Right lobe of liver (tissue), 4 donors: ENCODE measurements around the gene FILIP1L.

Source experiments
- POLR2A ChIP-seq: fragments of 450-650 bp; IDR thresholded peaks from one replicate; pipeline ENCODE4 v1.6.1; 2017; ENCODE audit warnings: antibody characterized with exemption, mild to moderate bottlenecking
- TF ChIP-seq, protein P1 (sequence below), 4 donors: fragments of 200-600 bp in 3 of 4; fragments of 450-650 bp in 1 of 4; IDR thresholded peaks; one replicate each; pipeline versions ENCODE4 v1.5.1 to v1.8.0; 2016 to 2022; ENCODE audit warnings: antibody characterized with exemption in 4 of 4, mild to moderate bottlenecking in 2 of 4
- donor health status: DM: no; HTN: no; CAD: no.
- donor health status: DM: no; HTN: no; CAD: no.
- donor health status: DM: no; HTN: yes; CAD: no.

DNA sequence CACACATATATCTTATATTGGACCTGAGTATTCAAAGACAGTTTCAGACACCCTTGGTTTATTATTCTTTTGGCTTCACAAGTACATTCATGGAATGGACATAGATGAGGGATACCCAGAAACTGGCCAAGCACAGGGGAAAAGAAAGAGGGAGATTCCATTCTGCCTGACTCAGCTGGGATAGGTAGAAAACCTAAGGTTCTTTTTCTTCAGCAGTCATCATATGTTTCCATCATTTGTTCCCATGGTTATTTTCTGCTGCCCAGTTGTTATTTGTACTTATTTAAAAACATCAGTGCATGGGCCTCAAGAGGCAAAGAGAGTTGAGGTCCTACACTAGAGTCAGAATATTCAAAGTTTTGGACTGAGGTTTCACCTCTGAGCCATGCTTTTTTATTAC, 91.8 kb downstream of the FILIP1L start:
- TF ChIP-seq, protein P1, sequence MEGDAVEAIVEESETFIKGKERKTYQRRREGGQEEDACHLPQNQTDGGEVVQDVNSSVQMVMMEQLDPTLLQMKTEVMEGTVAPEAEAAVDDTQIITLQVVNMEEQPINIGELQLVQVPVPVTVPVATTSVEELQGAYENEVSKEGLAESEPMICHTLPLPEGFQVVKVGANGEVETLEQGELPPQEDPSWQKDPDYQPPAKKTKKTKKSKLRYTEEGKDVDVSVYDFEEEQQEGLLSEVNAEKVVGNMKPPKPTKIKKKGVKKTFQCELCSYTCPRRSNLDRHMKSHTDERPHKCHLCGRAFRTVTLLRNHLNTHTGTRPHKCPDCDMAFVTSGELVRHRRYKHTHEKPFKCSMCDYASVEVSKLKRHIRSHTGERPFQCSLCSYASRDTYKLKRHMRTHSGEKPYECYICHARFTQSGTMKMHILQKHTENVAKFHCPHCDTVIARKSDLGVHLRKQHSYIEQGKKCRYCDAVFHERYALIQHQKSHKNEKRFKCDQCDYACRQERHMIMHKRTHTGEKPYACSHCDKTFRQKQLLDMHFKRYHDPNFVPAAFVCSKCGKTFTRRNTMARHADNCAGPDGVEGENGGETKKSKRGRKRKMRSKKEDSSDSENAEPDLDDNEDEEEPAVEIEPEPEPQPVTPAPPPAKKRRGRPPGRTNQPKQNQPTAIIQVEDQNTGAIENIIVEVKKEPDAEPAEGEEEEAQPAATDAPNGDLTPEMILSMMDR (IDR thresholded peaks at IDR 0.05) = no peak
- TF ChIP-seq POLR2A = no peak
